ENCODE measurements around the gene LRRD1.
"Not testable (repeated sequence)": the region's sequence is repeated elsewhere in the genome, so short reads cannot be mapped to it uniquely, and the experiment has no call there.

The LRRD1 gene

DNA sequence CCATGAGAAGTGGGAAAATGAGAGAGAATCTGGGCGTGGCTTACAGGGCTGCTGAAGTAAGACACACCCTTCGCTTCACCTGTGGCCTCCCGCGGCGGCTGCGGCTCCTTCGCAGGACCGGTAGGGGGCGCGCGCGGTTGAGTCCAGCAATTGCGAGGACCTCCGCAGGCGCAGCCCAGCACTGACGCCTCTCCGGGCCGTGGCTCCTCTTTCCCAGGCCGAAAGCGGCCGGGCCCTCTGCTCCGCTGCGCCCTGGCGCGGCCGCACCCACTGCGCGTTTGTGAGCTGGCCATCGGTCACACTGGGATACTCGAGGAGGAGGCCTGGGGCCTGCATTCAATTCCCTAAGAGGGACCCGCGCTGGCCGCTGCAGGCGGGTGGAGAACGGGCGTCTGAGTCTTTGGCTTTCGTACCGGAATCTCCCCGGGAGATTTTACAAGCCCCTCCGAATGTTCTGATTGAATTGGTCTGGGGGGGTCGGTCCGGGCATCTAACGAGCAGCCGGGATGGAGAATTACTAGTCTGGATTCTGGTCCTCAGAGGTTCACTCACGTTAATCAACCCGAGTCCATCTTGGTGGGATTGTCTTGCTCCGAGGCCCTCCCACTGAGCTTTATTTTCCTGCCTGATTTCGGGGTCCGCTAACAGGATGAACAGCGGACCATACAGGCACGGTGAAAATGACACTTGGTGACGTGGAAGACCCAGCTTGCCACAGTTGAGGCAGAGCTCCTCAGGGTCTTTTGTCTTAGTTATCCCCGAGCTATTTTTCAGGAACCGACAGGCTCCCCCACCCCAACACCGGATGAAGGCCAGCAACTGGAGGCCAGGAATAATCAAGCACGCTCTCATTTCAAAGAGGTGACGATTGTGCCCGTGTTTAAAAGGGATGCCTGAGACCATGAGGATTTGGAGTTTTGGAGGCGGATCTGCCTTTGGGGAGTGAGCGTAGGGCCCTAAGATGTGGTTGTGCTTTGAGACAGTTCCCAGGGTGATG is at the start of gene LRRD1:
Gene LRRD1, minus strand, starts transcription at position 215 of the 997 bp plus-strand sequence. CDS start 13,940 bp downstream, outside the sequence.
- peak; percentile 71 to 79 for DNase-seq (ENCODE audit: low read depth in 2 of 2, low spot score in 1 of 2)

GRCh38 chr7:92228742-92229141 is 49.8 kb upstream of the LRRD1 start:
- DNase-seq (ENCODE audit: low read depth in 2 of 2, low spot score in 1 of 2): no peak

GRCh38 chr7:92228100-92228499 is 49.2 kb upstream of the LRRD1 start:
- DNase-seq (ENCODE audit: low read depth in 2 of 2, low spot score in 1 of 2): no peak

- no peak for DNase-seq (ENCODE audit: low read depth in 2 of 2, low spot score in 1 of 2)
These were observed 48.0 kb upstream of the LRRD1 start for GRCh38 chr7:92226981-92227380.

- DNase-seq (ENCODE audit: low read depth in 2 of 2, low spot score in 1 of 2): no peak
These were observed 42.8 kb upstream of the LRRD1 start for GRCh38 chr7:92221766-92222165.

DNA sequence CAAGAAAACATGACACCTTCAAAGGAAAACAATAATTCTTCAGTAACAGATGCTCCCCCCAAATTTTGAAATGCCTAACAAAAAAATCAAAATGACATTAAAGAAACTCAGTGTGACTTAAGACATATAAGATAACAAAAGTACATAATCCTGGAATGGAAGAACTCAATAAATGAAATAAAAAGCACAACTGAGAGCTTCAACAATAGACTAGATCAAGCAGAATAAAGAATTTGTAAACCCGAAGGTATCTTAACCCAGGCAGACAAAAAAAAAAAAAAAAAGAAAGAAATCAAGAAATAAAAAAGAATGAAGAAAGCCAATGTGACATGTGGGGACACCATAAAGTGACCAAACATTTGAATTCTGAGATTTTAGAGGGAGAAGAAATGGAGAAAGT is 27.7 kb upstream of the LRRD1 start:
- DNase-seq (ENCODE audit: low read depth in 2 of 2, low spot score in 1 of 2): no peak

GRCh38 chr7:92205987-92206386 is 27.0 kb upstream of the LRRD1 start:
- no peak for DNase-seq (ENCODE audit: low read depth in 2 of 2, low spot score in 1 of 2)

DNA sequence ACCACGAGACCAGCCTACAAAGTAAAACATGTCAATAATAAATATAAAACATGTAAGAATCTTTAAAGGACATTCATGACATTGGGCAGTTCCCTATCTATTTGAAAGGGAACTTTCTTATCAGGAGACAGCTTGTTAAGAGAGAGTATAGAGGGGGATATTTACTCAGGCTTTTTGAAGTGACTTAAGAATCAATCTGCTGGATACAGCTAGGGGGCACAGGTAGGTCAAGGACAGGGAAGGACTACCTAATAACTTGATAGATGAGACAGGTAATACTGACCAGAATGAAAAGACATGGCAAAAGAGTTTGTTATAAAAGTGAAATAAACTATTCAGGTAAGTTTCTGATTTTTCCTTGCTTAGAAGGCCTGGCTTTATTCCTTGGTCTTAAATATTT is 21.8 kb upstream of the LRRD1 start:
- DNase-seq (ENCODE audit: low read depth in 2 of 2, low spot score in 1 of 2): no peak

DNA sequence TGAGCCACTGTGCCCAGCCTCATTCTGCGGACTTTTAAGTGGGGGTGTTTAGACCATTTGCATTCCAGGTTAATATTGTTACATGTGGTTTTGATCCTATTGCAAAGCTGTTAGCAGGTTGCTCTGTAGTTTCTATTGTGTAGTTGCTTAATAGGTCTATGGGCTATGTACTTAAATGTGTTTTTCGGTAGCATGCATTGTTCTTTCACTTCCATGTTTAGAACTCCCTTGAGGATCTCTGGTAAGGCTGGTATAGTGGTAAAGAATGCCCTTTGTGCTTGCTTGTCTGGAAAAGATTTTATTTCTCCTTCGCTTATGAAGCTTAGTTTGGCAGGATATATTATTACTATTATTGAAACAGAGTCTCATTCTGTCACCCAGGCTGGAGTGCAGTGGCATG is 13.4 kb upstream of the LRRD1 start:
- DNase-seq (ENCODE audit: low read depth in 2 of 2, low spot score in 1 of 2): no peak

DNA sequence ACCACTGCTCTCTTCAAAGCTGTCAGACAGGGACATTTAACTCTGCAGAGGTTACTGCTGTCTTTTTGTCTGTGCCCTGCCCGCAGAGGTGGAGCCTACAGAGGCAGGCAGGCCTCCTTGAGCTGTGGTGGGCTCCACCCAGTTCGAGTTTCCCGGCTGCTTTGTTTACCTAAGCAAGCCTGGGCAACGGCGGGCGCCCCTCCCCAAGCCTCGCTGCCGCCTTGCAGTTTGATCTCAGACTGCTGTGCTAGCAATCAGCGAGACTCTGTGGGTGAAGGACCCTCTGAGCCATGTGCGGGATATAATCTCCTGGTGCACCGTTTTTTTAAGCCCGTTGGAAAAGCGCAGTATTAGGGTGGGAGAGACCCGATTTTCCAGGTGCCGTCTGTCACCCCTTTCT is 10.3 kb upstream of the LRRD1 start:
- not testable (repeated sequence) for DNase-seq (ENCODE audit: low read depth in 2 of 2, low spot score in 1 of 2)

DNA sequence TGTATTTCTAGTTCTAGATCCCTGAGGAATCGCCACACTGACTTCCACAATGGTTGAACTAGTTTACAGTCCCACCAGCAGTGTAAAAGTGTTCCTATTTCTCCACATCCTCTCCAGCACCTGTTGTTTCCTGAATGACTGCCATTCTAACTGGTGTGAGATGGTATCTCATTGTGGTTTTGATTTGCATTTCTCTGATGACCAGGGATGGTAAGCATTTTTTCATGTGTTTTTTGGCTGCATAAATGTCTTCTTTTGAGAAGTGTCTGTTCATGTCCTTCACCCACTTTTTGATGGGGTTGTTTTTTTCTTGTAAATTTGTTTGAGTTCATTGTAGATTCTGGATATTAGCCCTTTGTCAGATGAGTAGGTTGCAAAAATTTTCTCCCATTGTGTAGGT is 5.4 kb upstream of the LRRD1 start:
- not testable (repeated sequence) for DNase-seq (ENCODE audit: low read depth in 2 of 2, low spot score in 1 of 2)

- DNase-seq (ENCODE audit: low read depth in 2 of 2, low spot score in 1 of 2): no peak
These were observed 1.6 kb downstream of the LRRD1 start for GRCh38 chr7:92177362-92177761.

GRCh38 chr7:92169529-92169928 is 9.4 kb downstream of the LRRD1 start:
- not testable (repeated sequence) for DNase-seq (ENCODE audit: low read depth in 2 of 2, low spot score in 1 of 2)

DNA sequence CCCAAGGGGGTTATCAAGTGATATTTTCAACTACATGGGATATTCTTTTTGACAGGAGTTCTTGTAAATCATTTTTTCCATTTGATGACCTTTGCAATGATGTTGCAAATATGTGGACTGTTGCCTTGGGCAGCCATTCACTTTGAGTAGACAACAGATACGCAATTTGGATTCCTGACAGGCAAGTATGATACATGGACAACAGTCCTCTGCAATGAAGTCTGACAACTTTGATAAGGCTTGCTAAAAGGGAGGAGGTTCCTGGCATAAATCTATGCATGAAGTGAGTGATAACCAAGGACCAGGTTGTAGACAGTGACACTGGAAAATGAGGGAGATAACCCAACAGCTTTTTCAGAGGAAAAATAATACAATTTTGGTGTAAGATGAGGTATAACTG is 17.7 kb downstream of the LRRD1 start:
- DNase-seq (ENCODE audit: low read depth in 2 of 2, low spot score in 1 of 2): no peak

GRCh38 chr7:92158660-92159575 is 20.0 kb downstream of the LRRD1 start:
- DNase-seq (ENCODE audit: low read depth in 2 of 2, low spot score in 1 of 2): no peak

DNA sequence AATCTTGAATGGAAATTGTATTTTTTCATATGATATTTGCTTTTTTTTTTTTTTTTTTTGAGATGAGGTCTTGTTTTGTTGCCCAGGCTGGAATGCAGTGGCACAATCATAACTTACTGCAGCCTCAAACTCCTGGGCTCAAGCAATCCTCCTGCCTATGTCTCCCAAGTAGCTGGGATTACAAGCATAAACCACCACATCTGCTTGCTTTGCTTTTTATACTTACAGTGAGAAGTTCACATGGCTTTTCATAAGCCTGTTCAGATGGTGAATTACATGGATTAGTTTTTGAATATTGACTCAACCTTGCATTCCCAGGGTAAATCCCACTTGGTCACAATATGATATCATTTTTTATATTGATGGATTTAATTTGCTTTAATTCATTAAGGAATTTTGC is 22.0 kb downstream of the LRRD1 start:
- no peak for DNase-seq (ENCODE audit: low read depth in 2 of 2, low spot score in 1 of 2)

GRCh38 chr7:92155108-92155739 is 23.7 kb downstream of the LRRD1 start:
- DNase-seq (ENCODE audit: low read depth in 2 of 2, low spot score in 1 of 2): no peak

GRCh38 chr7:92150450-92151017 is 28.4 kb downstream of the LRRD1 start:
- DNase-seq (ENCODE audit: low read depth in 2 of 2, low spot score in 1 of 2): no peak

DNA sequence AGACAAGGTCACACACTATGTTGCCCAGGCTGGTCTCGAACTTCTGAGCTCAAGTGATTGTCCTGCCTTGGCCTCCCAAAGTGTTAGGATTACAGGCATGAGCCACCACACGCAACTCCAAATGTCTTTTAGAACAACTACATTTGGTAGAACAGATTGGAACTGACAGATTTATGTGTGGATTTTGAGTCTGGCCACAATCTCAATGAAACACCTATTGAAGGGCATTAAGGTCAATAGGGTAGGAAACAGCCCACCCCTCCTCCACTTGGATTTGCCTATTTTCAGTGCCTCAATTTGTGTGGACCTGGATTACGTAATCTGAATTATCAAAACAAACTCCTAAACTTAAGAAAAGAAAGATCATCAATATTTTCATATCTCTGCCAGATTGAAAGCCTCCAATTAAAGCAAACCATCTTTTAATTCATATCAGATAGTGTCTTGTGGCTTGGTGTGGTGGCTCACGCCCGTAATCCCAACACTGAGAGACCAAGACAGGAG is 29.2 kb downstream of the LRRD1 start:
- DNase-seq (ENCODE audit: low read depth in 2 of 2, low spot score in 1 of 2): no peak

GRCh38 chr7:92143192-92143880 is 35.6 kb downstream of the LRRD1 start:
- not testable (repeated sequence) for DNase-seq (ENCODE audit: low read depth in 2 of 2, low spot score in 1 of 2)
